Left ventricle myocardium inferior (tissue), 1 donor: ENCODE results near the gene PTP4A2. TPM values are rescaled to one million over a fixed set of nuclear protein-coding genes. Genes with fewer than 3 reads are reported as not detected.
"Not testable (repeated sequence)": the region's sequence is repeated elsewhere in the genome, so short reads cannot be mapped to it uniquely, and the experiment has no call there.

Source experiments
- DNase-seq: peaks from one replicate; pipeline ENCODE4 v3.0.0-alpha.2; 2020
- H3K27ac ChIP-seq: fragments of 200-600 bp; replicated peaks from 2 replicates; pipeline ENCODE4 v1.8.0; 2021
- H3K27me3 ChIP-seq: fragments of 200-600 bp; 2 replicates; pipeline ENCODE4 v1.8.0; 2021; ENCODE audit warnings: low read depth
- H3K36me3 ChIP-seq: fragments of 200-600 bp; 2 replicates; pipeline ENCODE4 v1.8.0; 2021
- H3K4me1 ChIP-seq: fragments of 200-600 bp; 2 replicates; pipeline ENCODE4 v1.8.0; 2021
- H3K4me3 ChIP-seq: fragments of 200-600 bp; 2 replicates; pipeline ENCODE4 v1.8.0; 2021; ENCODE audit warnings: mild to moderate bottlenecking, moderate library complexity
- H3K9me3 ChIP-seq: fragments of 200-600 bp; replicated peaks from 2 replicates; pipeline ENCODE4 v1.8.0; 2021
- intact Hi-C: fragments of 100-400 bp; cut with micrococcal nuclease; formaldehyde crosslinking; loops from one replicate; pipeline ENCODE4 v1.11.0; 2022
- total RNA-seq: library from RNA; stranded (reverse); fragmentation: NEBNext Ultra II Directional; extraction: Animal tissue kit (Norgen Biotek cat#: 25700); gene quantifications from one replicate; pipeline ENCODE4 v1.2.1, GENCODE V29; 2021
- TF ChIP-seq, protein P1 (sequence below): fragments of 200-600 bp; IDR thresholded peaks from 2 replicates; pipeline ENCODE4 v1.8.0; 2021; ENCODE audit warnings: antibody characterized with exemption, mild to moderate bottlenecking, borderline replicate concordance
- donor health status: DM: no; HTN: yes; CAD: no; lungs with severe emphysema.

The PTP4A2 gene
- total RNA-seq, 1 donor from 2014 or later: 203 TPM

DNA sequence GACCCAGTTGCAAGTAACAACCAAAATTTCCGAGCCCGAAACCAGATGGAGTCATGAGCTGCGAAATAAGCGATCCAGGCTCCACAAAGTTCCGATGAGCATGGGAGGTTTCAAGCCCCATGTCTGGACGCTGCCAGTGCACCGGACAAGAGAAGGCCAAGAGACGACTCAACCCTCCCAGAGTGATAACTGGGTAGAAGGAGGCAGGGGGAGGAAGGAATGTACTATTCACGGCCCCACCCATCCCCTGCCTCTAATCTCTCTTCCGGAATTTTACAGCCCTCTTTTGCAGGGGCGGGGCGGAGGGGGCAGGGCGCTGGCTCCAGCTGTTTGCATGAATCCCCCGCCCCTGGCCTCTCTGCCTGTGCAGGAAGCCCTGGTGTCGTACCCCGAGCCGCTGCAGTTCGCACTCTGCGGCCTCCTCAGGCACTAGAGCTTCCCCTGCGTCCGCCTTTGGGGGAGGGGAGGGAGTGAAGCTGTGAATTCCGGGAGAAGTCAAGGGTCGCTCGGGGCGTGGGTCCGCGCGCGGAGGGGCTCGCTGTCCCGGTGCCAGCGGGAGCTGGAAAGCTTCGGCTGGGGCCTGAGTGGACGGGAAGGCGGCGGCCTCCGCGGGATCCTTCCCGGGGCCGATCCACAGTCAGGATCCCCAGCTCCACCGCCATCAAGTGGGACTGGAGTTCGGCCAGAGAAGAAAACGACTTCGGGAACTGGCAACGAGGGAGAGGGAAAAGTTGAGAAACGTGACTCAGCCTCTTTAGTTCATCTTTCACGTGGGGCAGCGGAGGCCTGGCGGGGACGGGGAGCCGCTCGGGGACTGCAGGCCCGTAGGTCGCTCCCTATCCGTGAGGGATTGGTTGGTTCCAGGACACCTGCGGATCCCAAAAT, 6.3 kb upstream of the PTP4A2 start:
- TF ChIP-seq, protein P1, sequence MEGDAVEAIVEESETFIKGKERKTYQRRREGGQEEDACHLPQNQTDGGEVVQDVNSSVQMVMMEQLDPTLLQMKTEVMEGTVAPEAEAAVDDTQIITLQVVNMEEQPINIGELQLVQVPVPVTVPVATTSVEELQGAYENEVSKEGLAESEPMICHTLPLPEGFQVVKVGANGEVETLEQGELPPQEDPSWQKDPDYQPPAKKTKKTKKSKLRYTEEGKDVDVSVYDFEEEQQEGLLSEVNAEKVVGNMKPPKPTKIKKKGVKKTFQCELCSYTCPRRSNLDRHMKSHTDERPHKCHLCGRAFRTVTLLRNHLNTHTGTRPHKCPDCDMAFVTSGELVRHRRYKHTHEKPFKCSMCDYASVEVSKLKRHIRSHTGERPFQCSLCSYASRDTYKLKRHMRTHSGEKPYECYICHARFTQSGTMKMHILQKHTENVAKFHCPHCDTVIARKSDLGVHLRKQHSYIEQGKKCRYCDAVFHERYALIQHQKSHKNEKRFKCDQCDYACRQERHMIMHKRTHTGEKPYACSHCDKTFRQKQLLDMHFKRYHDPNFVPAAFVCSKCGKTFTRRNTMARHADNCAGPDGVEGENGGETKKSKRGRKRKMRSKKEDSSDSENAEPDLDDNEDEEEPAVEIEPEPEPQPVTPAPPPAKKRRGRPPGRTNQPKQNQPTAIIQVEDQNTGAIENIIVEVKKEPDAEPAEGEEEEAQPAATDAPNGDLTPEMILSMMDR: no peak
- H3K27ac ChIP-seq: peak overlapping the region; percentile 96
- H3K36me3 ChIP-seq: no peaks in the 10 kb centered on the region
- intact Hi-C loops: no loop called here
- DNase-seq: peak; percentile 92
- peaks cover 38% of the 10 kb centered on the region for H3K4me1 ChIP-seq
- H3K9me3 ChIP-seq: no peaks in the 10 kb centered on the region
- peak overlapping the region; percentile 64 for H3K4me3 ChIP-seq
- no peaks in the 10 kb centered on the region for H3K27me3 ChIP-seq

DNA sequence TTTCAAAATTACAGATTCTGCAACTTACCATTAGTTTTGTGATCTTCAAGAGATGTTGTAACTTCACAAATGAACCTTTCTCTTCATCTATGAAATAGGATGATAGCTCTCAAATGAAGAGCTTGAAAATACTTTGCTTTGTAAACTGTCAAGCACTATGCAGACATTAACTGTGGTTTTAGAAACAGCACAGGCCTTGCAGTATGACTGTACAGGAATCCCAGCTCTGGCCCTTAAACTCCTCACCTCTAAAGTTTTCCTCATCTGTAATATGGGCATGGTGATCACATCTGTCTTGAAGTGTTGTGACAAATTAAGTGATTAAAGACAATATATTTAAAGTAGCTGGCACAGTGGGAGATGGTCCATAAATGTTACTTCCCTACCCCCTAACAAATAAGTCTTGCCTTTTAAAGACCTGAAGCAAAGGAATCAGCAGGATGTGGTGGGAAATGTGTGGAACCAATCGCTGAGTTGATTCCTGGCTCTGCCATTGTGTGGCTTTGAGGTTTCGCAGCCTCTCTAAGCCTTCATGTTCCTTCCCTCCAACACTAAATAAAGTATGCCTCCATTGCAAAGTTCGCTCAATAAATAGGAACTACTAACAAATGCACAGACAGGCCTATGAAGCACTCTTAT, 5.5 kb upstream of the PTP4A2 start:
- H3K4me1 ChIP-seq: peaks cover 46% of the 10 kb centered on the region
- no peaks in the 10 kb centered on the region for H3K27me3 ChIP-seq
- DNase-seq: no peak
- intact Hi-C loops: no loop called here
- no peaks in the 10 kb centered on the region for H3K9me3 ChIP-seq
- no peaks in the 10 kb centered on the region for H3K36me3 ChIP-seq
- TF ChIP-seq, protein P1: no peak
- H3K27ac ChIP-seq: peak overlapping the region; percentile 96
- H3K4me3 ChIP-seq: peak overlapping the region; percentile 64

DNA sequence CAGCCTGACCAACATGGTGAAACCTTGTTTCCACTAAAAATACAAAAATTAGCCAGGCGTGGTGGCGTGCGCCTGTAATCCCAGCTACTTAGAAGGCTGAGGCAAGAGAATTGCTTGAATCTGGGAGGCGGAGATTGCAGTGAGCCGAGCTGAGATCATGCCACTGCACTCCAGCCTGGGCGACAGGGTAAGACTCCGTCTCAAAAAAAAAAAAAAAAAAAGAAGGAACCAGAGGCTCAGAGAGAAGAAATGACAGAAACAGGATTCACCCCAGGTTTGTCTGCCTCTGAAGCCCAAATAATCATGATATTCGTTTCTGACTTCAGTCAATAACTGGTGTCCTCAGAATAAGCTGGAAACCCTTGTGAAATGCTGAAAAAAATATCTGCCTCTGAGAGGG, 3.9 kb upstream of the PTP4A2 start:
- DNase-seq, H3K27ac ChIP-seq, intact Hi-C loops, H3K36me3 ChIP-seq, H3K4me3 ChIP-seq, H3K9me3 ChIP-seq, H3K27me3 ChIP-seq: not testable (repeated sequence)
- peaks cover 52% of the 10 kb centered on the region for H3K4me1 ChIP-seq

DNA sequence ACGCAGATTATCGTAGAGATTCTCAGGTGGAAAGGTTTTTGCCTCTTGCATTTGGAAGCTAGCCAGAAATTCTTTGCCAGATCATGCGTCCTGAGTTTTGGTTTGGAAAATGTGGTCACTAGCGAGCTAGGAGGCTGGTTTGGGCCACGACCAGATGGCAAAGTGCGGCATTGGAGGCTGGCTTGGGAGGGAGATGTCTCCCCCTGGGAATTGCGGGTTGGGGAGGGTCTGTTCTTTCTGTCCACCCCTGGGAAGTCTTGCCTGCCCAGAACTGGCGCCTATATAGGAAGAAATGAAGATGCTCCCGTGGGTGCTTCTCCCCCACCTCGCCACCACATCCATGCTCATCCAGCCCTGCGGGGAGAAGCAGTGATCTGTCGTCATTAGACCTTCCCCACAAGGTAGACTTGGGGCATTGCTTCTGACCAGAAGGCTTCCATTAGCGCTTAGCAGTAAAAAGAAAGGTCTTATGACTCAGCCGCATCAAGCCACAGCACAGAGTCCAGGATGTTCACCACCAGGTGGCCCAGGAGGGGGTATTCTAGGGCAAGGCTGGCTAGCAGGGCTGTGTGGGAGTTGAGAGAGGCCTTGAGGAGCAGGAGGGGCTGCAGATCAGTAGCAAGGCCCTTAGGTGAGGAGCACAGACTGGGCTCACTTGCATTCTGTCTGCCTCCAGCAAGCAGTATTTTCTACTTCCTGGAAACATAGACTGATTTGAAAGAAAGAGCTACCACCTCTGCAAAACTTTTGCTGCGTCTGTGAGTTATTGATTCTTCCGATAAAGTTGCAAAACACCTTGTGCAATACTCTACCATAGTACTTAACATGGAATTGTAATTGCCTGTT, 1.5 kb upstream of the PTP4A2 start:
- TF ChIP-seq, protein P1: peak; percentile 40
- Histone ChIP-seq H3K27me3 (no peaks in the 10 kb centered on the region), H3K27ac (peak overlapping the region; percentile 94), H3K9me3 (no peaks in the 10 kb centered on the region), H3K4me1 (peaks cover 65% of the 10 kb centered on the region), H3K4me3 (no peak overlapping the region), H3K36me3 (no peaks in the 10 kb centered on the region)
- no peak for DNase-seq
- intact Hi-C loops: no loop called here

DNA sequence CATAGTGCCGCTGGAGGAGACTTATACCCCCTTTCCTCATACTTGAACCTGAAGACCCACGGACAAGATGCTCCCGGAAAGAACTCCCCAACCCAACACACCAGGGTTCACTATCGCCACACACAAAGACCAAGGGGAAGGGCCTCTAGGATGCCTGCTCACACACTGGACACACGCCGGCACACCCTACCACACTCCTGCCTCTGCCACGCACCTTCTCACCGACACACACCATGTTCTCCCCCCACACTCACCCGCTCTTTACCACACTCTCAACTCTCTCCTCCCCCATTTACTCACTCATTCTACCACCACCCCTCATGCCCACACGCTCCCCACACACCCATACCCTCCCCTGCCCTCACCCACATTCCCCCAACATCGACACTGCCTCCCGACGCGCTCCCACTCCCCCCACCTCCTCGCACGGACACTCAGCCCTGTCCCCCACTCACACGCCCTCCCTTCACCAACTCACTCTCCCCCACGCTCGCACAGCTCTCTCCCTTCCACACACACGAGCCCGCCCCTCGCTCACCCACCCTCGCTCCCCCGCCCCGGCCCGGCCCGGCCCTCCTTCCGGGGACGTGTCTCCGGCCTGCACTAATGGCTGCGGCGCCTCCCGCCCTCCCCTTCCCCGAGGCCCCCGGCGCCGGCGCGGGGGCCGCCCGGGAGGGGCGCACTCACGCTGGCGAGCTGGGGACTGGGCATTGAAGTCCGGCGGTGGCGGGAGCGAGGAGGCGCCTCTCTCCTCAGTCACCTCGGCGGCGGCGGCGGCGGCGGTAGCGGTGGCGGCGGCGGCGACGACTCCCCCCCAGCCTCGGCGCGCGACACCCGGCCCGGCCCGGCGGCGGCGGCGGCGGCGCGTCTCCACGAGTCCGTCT, 626 bp downstream of the PTP4A2 start:
- no peaks in the 10 kb centered on the region for H3K36me3 ChIP-seq
- TF ChIP-seq, protein P1: no peak
- H3K9me3 ChIP-seq: no peaks in the 10 kb centered on the region
- H3K4me3 ChIP-seq: peak overlapping the region; percentile 77
- DNase-seq: peak; percentile 85
- H3K27ac ChIP-seq: peak overlapping the region; percentile 94
- no peaks in the 10 kb centered on the region for H3K27me3 ChIP-seq
- H3K4me1 ChIP-seq: peaks cover 70% of the 10 kb centered on the region
- intact Hi-C loops: no loop called here
